ENCODE measurements around the gene BEAN1.
A peak's percentile ranks its signal among the peaks of the same experiment; 100 is the strongest.

The BEAN1 gene

GRCh38 chr16:66485376-66485775 lies 58.3 kb downstream of the BEAN1 start:
- no peak overlapping the region for H3K27ac ChIP-seq (ENCODE audit: low read length)
- H3K36me3 ChIP-seq (ENCODE audit: control insufficient read depth in 1 of 2, insufficient read depth in 2 of 2, low read length in 2 of 2), result no peaks in the 10 kb centered on the region
- no peaks in the 10 kb centered on the region for H3K27me3 ChIP-seq (ENCODE audit: low read depth, low read length)
- H3K9me3 ChIP-seq (ENCODE audit: control insufficient read depth in 1 of 2, low read length in 2 of 2), result no peaks in the 10 kb centered on the region
- H3K4me1 ChIP-seq (ENCODE audit: control insufficient read depth in 1 of 2, insufficient read depth in 2 of 2, low read length in 2 of 2), result peaks cover 0 to 11% of the 10 kb centered on the region in 2 donors
- H3K4me3 ChIP-seq (ENCODE audit: low read depth in 1 of 2, low read length in 2 of 2), result no peak overlapping the region

GRCh38 chr16:66486199-66486772 lies 59.2 kb downstream of the BEAN1 start:
- Histone ChIP-seq H3K4me3 (ENCODE audit: low read depth in 1 of 2, low read length in 2 of 2) (no peak overlapping the region), H3K27me3 (ENCODE audit: low read depth, low read length) (no peaks in the 10 kb centered on the region), H3K36me3 (ENCODE audit: control insufficient read depth in 1 of 2, insufficient read depth in 2 of 2, low read length in 2 of 2) (no peaks in the 10 kb centered on the region), H3K27ac (ENCODE audit: low read length) (peak overlapping the region; percentile 9), H3K9me3 (ENCODE audit: control insufficient read depth in 1 of 2, low read length in 2 of 2) (no peaks in the 10 kb centered on the region), H3K4me1 (ENCODE audit: control insufficient read depth in 1 of 2, insufficient read depth in 2 of 2, low read length in 2 of 2) (peaks cover 0 to 11% of the 10 kb centered on the region in 2 donors)

GRCh38 chr16:66486773-66487579 lies 59.9 kb downstream of the BEAN1 start:
- H3K9me3 ChIP-seq (ENCODE audit: control insufficient read depth in 1 of 2, low read length in 2 of 2), result no peaks in the 10 kb centered on the region
- peak overlapping the region; percentile 9 for H3K27ac ChIP-seq (ENCODE audit: low read length)
- no peak overlapping the region for H3K4me3 ChIP-seq (ENCODE audit: low read depth in 1 of 2, low read length in 2 of 2)
- peaks cover 0 to 11% of the 10 kb centered on the region in 2 donors for H3K4me1 ChIP-seq (ENCODE audit: control insufficient read depth in 1 of 2, insufficient read depth in 2 of 2, low read length in 2 of 2)
- H3K27me3 ChIP-seq (ENCODE audit: low read depth, low read length), result no peaks in the 10 kb centered on the region
- no peaks in the 10 kb centered on the region for H3K36me3 ChIP-seq (ENCODE audit: control insufficient read depth in 1 of 2, insufficient read depth in 2 of 2, low read length in 2 of 2)

- Histone ChIP-seq H3K9me3 (ENCODE audit: control insufficient read depth in 1 of 2, low read length in 2 of 2) (no peaks in the 10 kb centered on the region), H3K27ac (ENCODE audit: low read length) (no peak overlapping the region)
Measured at GRCh38 chr16:66487580-66488275, 60.6 kb downstream of the BEAN1 start.

GRCh38 chr16:66488505-66488904 lies 61.4 kb downstream of the BEAN1 start:
- H3K36me3 ChIP-seq (ENCODE audit: control insufficient read depth in 1 of 2, insufficient read depth in 2 of 2, low read length in 2 of 2), result no peaks in the 10 kb centered on the region
- no peak overlapping the region for H3K27ac ChIP-seq (ENCODE audit: low read length)
- H3K4me1 ChIP-seq (ENCODE audit: control insufficient read depth in 1 of 2, insufficient read depth in 2 of 2, low read length in 2 of 2), result peaks cover 0 to 11% of the 10 kb centered on the region in 2 donors
- no peak overlapping the region for H3K4me3 ChIP-seq (ENCODE audit: low read depth in 1 of 2, low read length in 2 of 2)
- H3K27me3 ChIP-seq (ENCODE audit: low read depth, low read length), result no peaks in the 10 kb centered on the region
- H3K9me3 ChIP-seq (ENCODE audit: control insufficient read depth in 1 of 2, low read length in 2 of 2), result no peaks in the 10 kb centered on the region

More at GRCh38 chr16:66487580-66488275, 60.6 kb downstream of the BEAN1 start:
- Histone ChIP-seq H3K4me1 (ENCODE audit: control insufficient read depth in 1 of 2, insufficient read depth in 2 of 2, low read length in 2 of 2) (peaks cover 0 to 11% of the 10 kb centered on the region in 2 donors), H3K36me3 (ENCODE audit: control insufficient read depth in 1 of 2, insufficient read depth in 2 of 2, low read length in 2 of 2) (no peaks in the 10 kb centered on the region), H3K4me3 (ENCODE audit: low read depth in 1 of 2, low read length in 2 of 2) (no peak overlapping the region), H3K27me3 (ENCODE audit: low read depth, low read length) (no peaks in the 10 kb centered on the region)

GRCh38 chr16:66489385-66489784 lies 62.3 kb downstream of the BEAN1 start:
- H3K4me3 ChIP-seq (ENCODE audit: low read depth in 1 of 2, low read length in 2 of 2), result no peak overlapping the region
- H3K27me3 ChIP-seq (ENCODE audit: low read depth, low read length), result no peaks in the 10 kb centered on the region
- H3K4me1 ChIP-seq (ENCODE audit: control insufficient read depth in 1 of 2, insufficient read depth in 2 of 2, low read length in 2 of 2), result peaks cover 0 to 11% of the 10 kb centered on the region in 2 donors
- H3K9me3 ChIP-seq (ENCODE audit: control insufficient read depth in 1 of 2, low read length in 2 of 2), result no peaks in the 10 kb centered on the region
- H3K36me3 ChIP-seq (ENCODE audit: control insufficient read depth in 1 of 2, insufficient read depth in 2 of 2, low read length in 2 of 2), result no peaks in the 10 kb centered on the region
- H3K27ac ChIP-seq (ENCODE audit: low read length), result no peak overlapping the region

GRCh38 chr16:66489818-66490217 lies 62.7 kb downstream of the BEAN1 start:
- no peak overlapping the region for H3K4me3 ChIP-seq (ENCODE audit: low read depth in 1 of 2, low read length in 2 of 2)

GRCh38 chr16:66490774-66491715 lies 64.0 kb downstream of the BEAN1 start:
- peaks cover 0 to 11% of the 10 kb centered on the region in 2 donors for H3K4me1 ChIP-seq (ENCODE audit: control insufficient read depth in 1 of 2, insufficient read depth in 2 of 2, low read length in 2 of 2)
- H3K27me3 ChIP-seq (ENCODE audit: low read depth, low read length), result no peaks in the 10 kb centered on the region
- no peaks in the 10 kb centered on the region for H3K36me3 ChIP-seq (ENCODE audit: control insufficient read depth in 1 of 2, insufficient read depth in 2 of 2, low read length in 2 of 2)
- no peak overlapping the region for H3K4me3 ChIP-seq (ENCODE audit: low read depth in 1 of 2, low read length in 2 of 2)
- H3K27ac ChIP-seq (ENCODE audit: low read length), result no peak overlapping the region
- H3K9me3 ChIP-seq (ENCODE audit: control insufficient read depth in 1 of 2, low read length in 2 of 2), result no peaks in the 10 kb centered on the region

More at GRCh38 chr16:66489818-66490217, 62.7 kb downstream of the BEAN1 start:
- peaks cover 0 to 11% of the 10 kb centered on the region in 2 donors for H3K4me1 ChIP-seq (ENCODE audit: control insufficient read depth in 1 of 2, insufficient read depth in 2 of 2, low read length in 2 of 2)
- no peaks in the 10 kb centered on the region for H3K9me3 ChIP-seq (ENCODE audit: control insufficient read depth in 1 of 2, low read length in 2 of 2)
- no peaks in the 10 kb centered on the region for H3K27me3 ChIP-seq (ENCODE audit: low read depth, low read length)
- H3K36me3 ChIP-seq (ENCODE audit: control insufficient read depth in 1 of 2, insufficient read depth in 2 of 2, low read length in 2 of 2), result no peaks in the 10 kb centered on the region
- no peak overlapping the region for H3K27ac ChIP-seq (ENCODE audit: low read length)

- H3K36me3 ChIP-seq (ENCODE audit: control insufficient read depth in 1 of 2, insufficient read depth in 2 of 2, low read length in 2 of 2), result no peaks in the 10 kb centered on the region
- H3K9me3 ChIP-seq (ENCODE audit: control insufficient read depth in 1 of 2, low read length in 2 of 2), result no peaks in the 10 kb centered on the region
- H3K27me3 ChIP-seq (ENCODE audit: low read depth, low read length), result no peaks in the 10 kb centered on the region
Measured at GRCh38 chr16:66491716-66492064, 64.6 kb downstream of the BEAN1 start.

GRCh38 chr16:66493490-66494401 lies 66.7 kb downstream of the BEAN1 start:
- Histone ChIP-seq H3K4me3 (ENCODE audit: low read depth in 1 of 2, low read length in 2 of 2) (no peak overlapping the region), H3K9me3 (ENCODE audit: control insufficient read depth in 1 of 2, low read length in 2 of 2) (no peaks in the 10 kb centered on the region), H3K27me3 (ENCODE audit: low read depth, low read length) (no peaks in the 10 kb centered on the region), H3K4me1 (ENCODE audit: control insufficient read depth in 1 of 2, insufficient read depth in 2 of 2, low read length in 2 of 2) (no peaks in the 10 kb centered on the region), H3K36me3 (ENCODE audit: control insufficient read depth in 1 of 2, insufficient read depth in 2 of 2, low read length in 2 of 2) (no peaks in the 10 kb centered on the region), H3K27ac (ENCODE audit: low read length) (no peak overlapping the region)

More at GRCh38 chr16:66491716-66492064, 64.6 kb downstream of the BEAN1 start:
- H3K27ac ChIP-seq (ENCODE audit: low read length), result no peak overlapping the region
- H3K4me3 ChIP-seq (ENCODE audit: low read depth in 1 of 2, low read length in 2 of 2), result no peak overlapping the region
- peaks cover 0 to 8% of the 10 kb centered on the region in 2 donors for H3K4me1 ChIP-seq (ENCODE audit: control insufficient read depth in 1 of 2, insufficient read depth in 2 of 2, low read length in 2 of 2)
